Measurements from ENCODE around the gene NEURL4.
A peak's percentile ranks its signal among the peaks of the same experiment; 100 is the strongest.

NEURL4 gene

GRCh38 chr17:7280519-7281073, 48.5 kb downstream of the NEURL4 start:
- peak; percentile 92 for DNase-seq (ENCODE audit: low read depth, low spot score)

DNA sequence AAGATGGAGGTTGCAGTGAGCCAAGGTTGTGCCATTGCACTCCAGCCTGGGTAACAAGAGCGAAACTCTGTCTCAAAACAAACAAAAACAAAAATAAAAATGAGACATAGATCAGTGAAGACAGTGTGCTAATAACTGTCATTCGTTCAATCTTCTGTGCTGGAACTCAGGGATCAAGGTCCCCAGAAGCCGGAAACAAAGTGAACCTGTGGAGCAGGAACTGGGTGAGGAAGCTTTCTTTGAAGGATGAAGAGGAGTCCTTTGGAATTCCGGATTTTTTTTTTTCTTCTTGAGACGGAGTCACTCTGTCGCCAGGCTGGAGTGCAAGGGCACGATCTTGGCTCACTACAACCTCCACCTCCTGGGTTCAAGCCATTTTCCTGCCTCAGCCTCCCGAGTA, 49.7 kb downstream of the NEURL4 start:
- DNase-seq (ENCODE audit: low read depth, low spot score), result no peak

GRCh38 chr17:7266784-7267183, 62.4 kb downstream of the NEURL4 start:
- DNase-seq (ENCODE audit: low read depth, low spot score), result no peak
